ENCODE data around the gene DIAPH3. TPM values are rescaled to one million over a fixed set of nuclear protein-coding genes. Genes with fewer than 3 reads are reported as not detected.

Gene DIAPH3
- polyA plus RNA-seq, 1 donor from 2014 or later: 0.37 TPM

- TF ChIP-seq REST (IDR thresholded peaks at IDR 0.05; ENCODE audit: borderline replicate concordance) (no peak), TAF1 (IDR thresholded peaks at IDR 0.05; ENCODE audit: low read depth) (no peak), MXI1 (conservative IDR thresholded peaks at IDR 0.05; ENCODE audit: poor library complexity, severe bottlenecking) (no peak), RAD21 (conservative IDR thresholded peaks at IDR 0.05) (no peak), CTCF (IDR thresholded peaks at IDR 0.05; ENCODE audit: poor library complexity, severe bottlenecking) (no peak), SMC3 (conservative IDR thresholded peaks at IDR 0.05; ENCODE audit: poor library complexity) (no peak), EP300 (conservative IDR thresholded peaks at IDR 0.05; ENCODE audit: poor library complexity, severe bottlenecking) (no peak), EZH2 (IDR thresholded peaks at IDR 0.05; ENCODE audit: borderline replicate concordance, insufficient read depth, low read length, poor library complexity, severe bottlenecking) (no peak), POLR2AphosphoS5 (IDR thresholded peaks at IDR 0.05) (no peak)
Measured at GRCh38 chr13:60175571-60175970, 11.8 kb upstream of the DIAPH3 start.

GRCh38 chr13:60174113-60174512, 10.4 kb upstream of the DIAPH3 start:
- Histone ChIP-seq H3K27me3 (ENCODE audit: insufficient read depth, low read depth, low read length) (no peaks in the 10 kb centered on the region), H3K9ac (ENCODE audit: low read length) (no peak overlapping the region), H3K4me2 (ENCODE audit: low read length) (no peak overlapping the region), H3K36me3 (ENCODE audit: insufficient read depth, low read length) (no peaks in the 10 kb centered on the region), H4K20me1 (ENCODE audit: insufficient read depth) (no peaks in the 10 kb centered on the region), H3K9me3 (ENCODE audit: low read length) (no peaks in the 10 kb centered on the region), H3F3A (ENCODE audit: insufficient read depth, low read length, poor library complexity, severe bottlenecking) (no peaks in the 10 kb centered on the region), H3K79me2 (replicated peaks; ENCODE audit: insufficient read depth, low read length) (no peaks in the 10 kb centered on the region), H3K27ac (ENCODE audit: low read length) (no peak overlapping the region), H2AFZ (ENCODE audit: low read depth, low read length) (no peak overlapping the region), H3K4me3 (ENCODE audit: low read length) (no peak overlapping the region), H3K9me2 (ENCODE audit: insufficient read depth, low read length) (no peaks in the 10 kb centered on the region)
- TF ChIP-seq POLR2AphosphoS5 (IDR thresholded peaks at IDR 0.05): no peak
- no peak for TF ChIP-seq RAD21 (conservative IDR thresholded peaks at IDR 0.05)
- TF ChIP-seq CTCF (IDR thresholded peaks at IDR 0.05; ENCODE audit: poor library complexity, severe bottlenecking): no peak
- TF ChIP-seq SMC3 (conservative IDR thresholded peaks at IDR 0.05; ENCODE audit: poor library complexity): no peak
- TF ChIP-seq MXI1 (conservative IDR thresholded peaks at IDR 0.05; ENCODE audit: poor library complexity, severe bottlenecking): no peak
- TF ChIP-seq TAF1 (IDR thresholded peaks at IDR 0.05; ENCODE audit: low read depth): no peak
- no peak for TF ChIP-seq EZH2 (IDR thresholded peaks at IDR 0.05; ENCODE audit: borderline replicate concordance, insufficient read depth, low read length, poor library complexity, severe bottlenecking)
- no peak for TF ChIP-seq EP300 (conservative IDR thresholded peaks at IDR 0.05; ENCODE audit: poor library complexity, severe bottlenecking)
- TF ChIP-seq REST (IDR thresholded peaks at IDR 0.05; ENCODE audit: borderline replicate concordance): no peak

More at GRCh38 chr13:60175571-60175970, 11.8 kb upstream of the DIAPH3 start:
- Histone ChIP-seq H4K20me1 (ENCODE audit: insufficient read depth) (no peaks in the 10 kb centered on the region), H3K79me2 (replicated peaks; ENCODE audit: insufficient read depth, low read length) (no peaks in the 10 kb centered on the region), H3K27ac (ENCODE audit: low read length) (no peak overlapping the region), H3K9ac (ENCODE audit: low read length) (no peak overlapping the region), H3K9me3 (ENCODE audit: low read length) (no peaks in the 10 kb centered on the region), H3K27me3 (ENCODE audit: insufficient read depth, low read depth, low read length) (no peaks in the 10 kb centered on the region), H3K4me2 (ENCODE audit: low read length) (no peak overlapping the region), H3K9me2 (ENCODE audit: insufficient read depth, low read length) (no peaks in the 10 kb centered on the region), H3K36me3 (ENCODE audit: insufficient read depth, low read length) (no peaks in the 10 kb centered on the region), H3F3A (ENCODE audit: insufficient read depth, low read length, poor library complexity, severe bottlenecking) (no peaks in the 10 kb centered on the region), H2AFZ (ENCODE audit: low read depth, low read length) (no peak overlapping the region), H3K4me3 (ENCODE audit: low read length) (no peak overlapping the region)
